Endothelial cell of umbilical vein (primary cell): ENCODE results near the gene PYGB. TPM values are rescaled to one million over a fixed set of nuclear protein-coding genes. Genes with fewer than 3 reads are reported as not detected.

Source experiments
- BruUV-seq: library from RNA; stranded (reverse); fragments of 400-500 nt; replicated peaks from 2 replicates; lab custom pipeline; 2021; lab: Mats Ljungman, UMichigan
- CTCF ChIA-PET: fragments of 300-600, 350-600 bp; sonication (Branson Sonifier 250); formaldehyde crosslinking; loops from one replicate; lab custom pipeline; 2021; ENCODE audit warnings: antibody characterized with exemption, inconsistent platforms; lab: Charles Lee
- POLR2A ChIA-PET: fragments of 300-600, 350-600 bp; sonication (Branson Sonifier 250); formaldehyde crosslinking; loops from one replicate; lab custom pipeline; 2021; ENCODE audit warnings: antibody characterized with exemption, inconsistent platforms; lab: Charles Lee
- DNase-seq: peaks from one replicate; pipeline ENCODE4 v3.0.0-alpha.2; 2011; ENCODE audit warnings: low read depth, low spot score
- FAIRE-seq: peaks from 2 replicates; lab custom pipeline; 2011; peaks lifted over from hg19 to GRCh38; lab: Jason Lieb, UNC
- H2AFZ ChIP-seq: 2 replicates; pipeline ENCODE4 v1.6.0; 2012; ENCODE audit warnings: low read depth, low read length, control low read depth, inconsistent platforms
- H3K27ac ChIP-seq: 2 replicates; pipeline ENCODE4 v1.5.1; 2011; ENCODE audit warnings: low read depth, mild to moderate bottlenecking, control low read depth, low read length, moderate library complexity; ENCODE audit not compliant: insufficient read depth
- H3K27me3 ChIP-seq, 2 experiments: 2 replicates each; pipeline versions ENCODE4 v1.6.0 to v1.6.1; 2011; ENCODE audit warnings: low read length in 2 of 2, mixed read lengths in 1 of 2; ENCODE audit not compliant: control insufficient read depth in 2 of 2, insufficient read depth in 2 of 2
- H3K36me3 ChIP-seq, 2 experiments: 2 replicates in 1 of 2; 3 replicates in 1 of 2; pipeline ENCODE4 v1.5.1; 2011; ENCODE audit warnings: low read length in 2 of 2, mild to moderate bottlenecking in 1 of 2, moderate library complexity in 1 of 2; ENCODE audit not compliant: control insufficient read depth in 2 of 2, insufficient read depth in 2 of 2; ENCODE audit errors: extremely low read depth in 1 of 2
- H3K4me1 ChIP-seq: 3 replicates; pipeline ENCODE4 v1.5.1; 2011; ENCODE audit warnings: mild to moderate bottlenecking, low read length; ENCODE audit not compliant: control insufficient read depth, insufficient read depth; ENCODE audit errors: extremely low read depth
- H3K4me2 ChIP-seq: 2 replicates; pipeline ENCODE4 v1.6.1; 2011; ENCODE audit warnings: low read length, control low read depth, mixed read lengths; ENCODE audit not compliant: insufficient read depth
- H3K4me3 ChIP-seq, 3 experiments: fragments of 200-600 bp in 1 of 3; sonication (generic), shearing (Covaris generic) in 1 of 3; replicated peaks in 1 of 3; 2 replicates each; pipeline ENCODE4 v1.5.1; 2011 to 2016; ENCODE audit warnings: control low read depth in 3 of 3, low read length in 3 of 3, mild to moderate bottlenecking in 2 of 3, inconsistent platforms in 1 of 3, low read depth in 1 of 3, moderate library complexity in 1 of 3; ENCODE audit not compliant: insufficient read depth in 1 of 3
- H3K79me2 ChIP-seq: 2 replicates; pipeline ENCODE4 v1.6.0; 2012; ENCODE audit warnings: low read length, inconsistent platforms; ENCODE audit not compliant: control insufficient read depth, insufficient read depth
- H3K9ac ChIP-seq: replicated peaks from 2 replicates; pipeline ENCODE3; 2011; ENCODE audit warnings: low read length, control low read depth; ENCODE audit not compliant: insufficient read depth; ENCODE audit errors: extremely low read depth
- H3K9me1 ChIP-seq: replicated peaks from 3 replicates; pipeline ENCODE4 v1.6.0; 2011; ENCODE audit warnings: mild to moderate bottlenecking, low read length; ENCODE audit not compliant: control insufficient read depth, insufficient read depth; ENCODE audit errors: extremely low read depth
- H3K9me3 ChIP-seq: replicated peaks from 2 replicates; pipeline ENCODE4 v1.5.1; 2012; ENCODE audit warnings: low read length, inconsistent platforms; ENCODE audit not compliant: control insufficient read depth, insufficient read depth
- H4K20me1 ChIP-seq: replicated peaks from 2 replicates; pipeline ENCODE3; 2011; ENCODE audit warnings: mild to moderate bottlenecking, low read length; ENCODE audit not compliant: control insufficient read depth, insufficient read depth; ENCODE audit errors: extremely low read depth
- EZH2 ChIP-seq: IDR thresholded peaks from 2 replicates; pipeline ENCODE4 v1.6.1; 2012; ENCODE audit warnings: borderline replicate concordance, low read depth, mild to moderate bottlenecking, moderate library complexity, low read length, inconsistent platforms; ENCODE audit not compliant: severe bottlenecking
- FOS ChIP-seq: IDR thresholded peaks from 2 replicates; pipeline ENCODE4 v1.6.1; 2011; ENCODE audit warnings: mild to moderate bottlenecking, low read length, moderate library complexity, borderline replicate concordance; ENCODE audit not compliant: insufficient read depth
- GATA2 ChIP-seq: IDR thresholded peaks from 2 replicates; pipeline ENCODE4 v1.7.0; 2011; ENCODE audit warnings: low read depth, mild to moderate bottlenecking, moderate library complexity, mixed read lengths, low read length; ENCODE audit not compliant: insufficient read length, insufficient read depth
- JUN ChIP-seq: IDR thresholded peaks from 2 replicates; pipeline ENCODE4 v1.6.1; 2011; ENCODE audit warnings: borderline replicate concordance, low read depth; ENCODE audit not compliant: insufficient read length, insufficient read depth
- MYC ChIP-seq: IDR thresholded peaks from one replicate; pipeline ENCODE4 v1.6.1; 2011; ENCODE audit warnings: mild to moderate bottlenecking, low read depth, low read length
- POLR2A ChIP-seq: IDR thresholded peaks from 2 replicates; pipeline ENCODE4 v1.6.1; 2012; ENCODE audit warnings: low read depth, mild to moderate bottlenecking, control low read depth, low read length
- POLR2AphosphoS5 ChIP-seq: IDR thresholded peaks from 2 replicates; pipeline ENCODE4 v1.6.1; 2012; ENCODE audit warnings: low read depth, mild to moderate bottlenecking, control low read depth, low read length, moderate library complexity; ENCODE audit not compliant: insufficient read depth
- dilution Hi-C: fragments of 300-500 bp; cut with MboI; formaldehyde crosslinking; loops from one replicate; pipeline ENCODE4 v1.15.0; 2019; ENCODE audit warnings: low sequenced_read_pairs; ENCODE audit not compliant: extremely low pct_ligation_motif_present
- intact Hi-C: fragments of 100-400 bp; cut with micrococcal nuclease; formaldehyde crosslinking; loops from one replicate; pipeline ENCODE4 v1.10.0; 2022
- polyA plus RNA-seq, 4 experiments: library from polyadenylated mRNA; depleted of rRNA in 3 of 4; stranded (reverse) in 3 of 4; unstranded in 1 of 4; fragments of >200 nt; gene quantifications; 2 replicates each; pipeline versions ENCODE4 v1.2.1 to v1.2.3, GENCODE V29; 2011 to 2012; ENCODE audit warnings: missing spikeins in 1 of 4
- total RNA-seq: library from RNA; stranded (reverse); gene quantifications from 2 replicates; pipeline ENCODE4 v1.2.3, GENCODE V29; 2021
- TF ChIP-seq, protein P1 (sequence below), 2 donors: IDR thresholded peaks; 1 replicate in 1 of 2; 2 replicates in 1 of 2; pipeline ENCODE4 v1.5.1; 2011; ENCODE audit warnings: low read length in 2 of 2, mild to moderate bottlenecking in 2 of 2, moderate library complexity in 2 of 2, control low read depth in 1 of 2, inconsistent platforms in 1 of 2, low read depth in 1 of 2; ENCODE audit not compliant: insufficient read depth in 1 of 2; ENCODE audit errors: extremely low read depth in 1 of 2
- TF ChIP-seq, protein P2 (sequence below): IDR thresholded peaks from 2 replicates; pipeline ENCODE4 v1.6.1; 2011; ENCODE audit not compliant: insufficient read depth, insufficient read length

Gene PYGB
- total and polyA plus RNA-seq, 2 donors (not counting 3 experiments of a cell fraction or from before 2014, with no cell fraction given), result 36.1 to 60.2 TPM

DNA sequence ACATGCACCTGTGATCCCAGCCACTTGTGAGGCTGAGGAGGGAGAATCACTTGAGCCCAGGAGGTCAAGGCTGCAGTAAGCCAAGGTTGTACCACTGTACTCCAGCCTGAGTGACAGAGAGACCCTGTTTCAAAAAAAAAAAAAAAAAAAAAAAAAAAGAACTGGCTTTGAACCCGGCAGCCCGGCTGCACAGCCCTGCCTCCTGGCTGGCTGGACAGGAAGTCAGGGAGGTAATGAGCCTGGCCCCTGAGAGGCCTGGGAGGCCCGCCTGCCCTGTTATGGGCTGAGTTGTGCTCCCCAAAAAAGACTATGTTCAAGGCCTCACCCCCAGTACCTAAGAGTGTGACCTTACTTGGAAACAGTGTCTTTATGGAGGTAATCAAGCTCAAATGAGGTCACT is 77.2 kb downstream of the PYGB start:
- Histone ChIP-seq H3K4me2 (no peak overlapping the region), H3K9ac (no peak overlapping the region), H3K27me3 (no peaks in the 10 kb centered on the region), H3K79me2 (no peaks in the 10 kb centered on the region), H3K9me3 (no peaks in the 10 kb centered on the region), H4K20me1 (no peaks in the 10 kb centered on the region), H2AFZ (no peak overlapping the region), H3K4me3 (no peak overlapping the region), H3K27ac (no peak overlapping the region), H3K9me1 (no peaks in the 10 kb centered on the region), H3K4me1 (no peaks in the 10 kb centered on the region), H3K36me3 (peaks cover 0 to 1% of the 10 kb centered on the region in 2 experiments)
- ChIA-PET CTCF (interaction anchor here (1.8 kb wide), 1 partner anchor 74 kb away, joined by 4 read pairs; no protein-coding TSS in a partner anchor), POLR2A (no interaction called here)
- BruUV-seq, result no TSS peak
- intact Hi-C loops (loop anchor here (2.0 kb wide), 1 partner anchor 22 kb away; no protein-coding TSS in a partner anchor), dilution Hi-C loops (no loop called here)
- DNase-seq (no peak), FAIRE-seq (no peak)
- TF ChIP-seq POLR2AphosphoS5, result no peak
- TF ChIP-seq FOS, result no peak
- no peak for TF ChIP-seq JUN
- TF ChIP-seq, protein P1, sequence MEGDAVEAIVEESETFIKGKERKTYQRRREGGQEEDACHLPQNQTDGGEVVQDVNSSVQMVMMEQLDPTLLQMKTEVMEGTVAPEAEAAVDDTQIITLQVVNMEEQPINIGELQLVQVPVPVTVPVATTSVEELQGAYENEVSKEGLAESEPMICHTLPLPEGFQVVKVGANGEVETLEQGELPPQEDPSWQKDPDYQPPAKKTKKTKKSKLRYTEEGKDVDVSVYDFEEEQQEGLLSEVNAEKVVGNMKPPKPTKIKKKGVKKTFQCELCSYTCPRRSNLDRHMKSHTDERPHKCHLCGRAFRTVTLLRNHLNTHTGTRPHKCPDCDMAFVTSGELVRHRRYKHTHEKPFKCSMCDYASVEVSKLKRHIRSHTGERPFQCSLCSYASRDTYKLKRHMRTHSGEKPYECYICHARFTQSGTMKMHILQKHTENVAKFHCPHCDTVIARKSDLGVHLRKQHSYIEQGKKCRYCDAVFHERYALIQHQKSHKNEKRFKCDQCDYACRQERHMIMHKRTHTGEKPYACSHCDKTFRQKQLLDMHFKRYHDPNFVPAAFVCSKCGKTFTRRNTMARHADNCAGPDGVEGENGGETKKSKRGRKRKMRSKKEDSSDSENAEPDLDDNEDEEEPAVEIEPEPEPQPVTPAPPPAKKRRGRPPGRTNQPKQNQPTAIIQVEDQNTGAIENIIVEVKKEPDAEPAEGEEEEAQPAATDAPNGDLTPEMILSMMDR (IDR thresholded peaks at IDR 0.05; ENCODE audit: extremely low read depth in 1 of 2, insufficient read depth in 1 of 2, low read depth in 1 of 2, low read length in 2 of 2), result no peak
- TF ChIP-seq, protein P2, sequence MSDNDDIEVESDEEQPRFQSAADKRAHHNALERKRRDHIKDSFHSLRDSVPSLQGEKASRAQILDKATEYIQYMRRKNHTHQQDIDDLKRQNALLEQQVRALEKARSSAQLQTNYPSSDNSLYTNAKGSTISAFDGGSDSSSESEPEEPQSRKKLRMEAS, result no peak
- TF ChIP-seq GATA2, result no peak
- TF ChIP-seq MYC, result no peak
- no peak for TF ChIP-seq EZH2
- no peak for TF ChIP-seq POLR2A
